ENCODE results near the gene ZNF862.

ZNF862 gene

GRCh38 chr7:149867762-149868622 lies 29.8 kb downstream of the ZNF862 start:
- no peak for DNase-seq

DNA sequence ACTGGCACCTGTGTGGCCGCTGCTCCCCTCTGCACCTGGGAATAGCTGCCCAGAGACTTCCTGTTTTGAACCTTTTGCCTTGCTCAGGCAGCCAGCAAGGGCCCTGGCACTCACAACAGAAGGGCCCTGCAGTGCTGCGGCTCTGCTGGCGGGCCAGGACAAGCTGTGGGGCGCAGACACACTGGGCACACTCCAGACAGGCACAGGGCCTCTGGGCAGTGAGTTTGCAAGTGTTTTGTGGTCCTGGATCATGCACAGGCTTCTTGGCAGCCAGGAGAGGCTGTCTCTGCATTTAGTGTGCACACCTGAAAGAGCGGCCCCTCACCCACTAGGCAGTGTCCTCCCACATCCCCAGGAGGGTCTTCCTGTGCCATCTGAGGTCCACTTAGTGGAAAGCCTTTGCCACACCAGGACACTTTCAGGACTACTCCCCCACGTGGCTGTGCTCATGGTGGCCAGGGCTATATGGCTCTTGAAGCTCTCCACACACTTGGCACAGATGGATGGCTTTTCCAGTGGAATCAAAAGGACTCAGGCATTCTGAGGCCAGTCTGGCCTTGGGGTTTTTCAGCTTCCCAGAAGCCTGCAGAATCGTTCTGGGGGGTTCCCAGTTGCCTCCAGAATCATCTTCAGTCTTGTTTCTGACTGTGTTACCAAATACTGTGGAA lies 30.6 kb downstream of the ZNF862 start:
- no peak for DNase-seq

DNA sequence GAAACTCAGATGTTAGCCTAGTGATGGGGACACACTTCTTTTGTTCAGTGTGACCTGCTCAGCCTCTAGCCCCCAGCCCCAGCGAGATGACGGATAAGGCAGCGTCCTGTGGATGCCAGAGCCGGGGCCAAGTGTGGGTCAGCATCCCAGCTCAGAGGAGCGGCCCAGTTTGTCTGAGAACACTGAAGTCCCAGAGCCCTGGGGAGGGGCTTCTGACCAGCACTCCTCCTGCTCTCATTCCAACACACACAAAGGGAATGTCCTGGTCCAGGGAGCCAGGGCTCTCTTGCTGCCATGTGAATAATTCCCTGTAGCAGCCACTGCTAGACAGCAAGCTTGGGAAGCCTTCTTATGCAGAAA lies 31.1 kb downstream of the ZNF862 start:
- no peak for DNase-seq

DNA sequence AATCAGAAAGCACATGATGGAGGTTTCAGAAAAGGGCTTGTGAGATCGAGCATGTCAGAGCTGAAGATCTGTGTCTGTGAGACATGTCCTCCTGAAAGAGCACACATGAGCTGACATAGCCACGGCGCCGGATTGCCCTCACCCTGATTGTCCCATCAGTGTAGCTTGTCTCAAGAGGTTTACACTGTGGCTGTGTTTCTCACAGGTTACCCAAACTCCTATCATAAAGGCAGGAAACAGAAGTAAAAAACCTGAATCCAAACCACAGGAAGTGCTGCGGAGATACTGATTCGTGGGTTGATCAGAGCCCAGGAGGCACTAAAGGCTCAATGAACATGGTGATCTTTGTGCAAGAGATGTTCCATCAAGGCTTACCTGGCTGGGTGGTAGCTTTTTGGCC lies 31.7 kb downstream of the ZNF862 start:
- peak; percentile 30 for DNase-seq

DNA sequence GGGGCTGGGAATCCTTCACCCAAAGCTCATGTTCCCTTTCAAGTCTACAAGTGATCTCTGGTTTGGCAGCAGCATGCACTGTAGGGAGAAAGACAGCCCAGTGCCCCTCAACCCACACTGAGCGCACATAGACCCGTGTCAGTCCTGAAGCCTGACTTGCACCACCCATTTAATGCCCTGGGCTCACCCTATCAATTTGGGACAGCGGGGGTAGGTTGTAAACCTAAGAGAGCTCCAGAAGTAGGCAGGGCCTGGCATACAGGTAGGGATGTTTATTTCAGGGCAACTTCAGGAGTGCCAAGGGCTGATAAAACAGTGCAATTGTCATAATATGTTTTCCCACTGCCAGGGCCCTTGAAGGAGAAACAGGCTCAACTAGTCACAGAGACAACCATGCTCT lies 32.1 kb downstream of the ZNF862 start:
- DNase-seq, result no peak

DNA sequence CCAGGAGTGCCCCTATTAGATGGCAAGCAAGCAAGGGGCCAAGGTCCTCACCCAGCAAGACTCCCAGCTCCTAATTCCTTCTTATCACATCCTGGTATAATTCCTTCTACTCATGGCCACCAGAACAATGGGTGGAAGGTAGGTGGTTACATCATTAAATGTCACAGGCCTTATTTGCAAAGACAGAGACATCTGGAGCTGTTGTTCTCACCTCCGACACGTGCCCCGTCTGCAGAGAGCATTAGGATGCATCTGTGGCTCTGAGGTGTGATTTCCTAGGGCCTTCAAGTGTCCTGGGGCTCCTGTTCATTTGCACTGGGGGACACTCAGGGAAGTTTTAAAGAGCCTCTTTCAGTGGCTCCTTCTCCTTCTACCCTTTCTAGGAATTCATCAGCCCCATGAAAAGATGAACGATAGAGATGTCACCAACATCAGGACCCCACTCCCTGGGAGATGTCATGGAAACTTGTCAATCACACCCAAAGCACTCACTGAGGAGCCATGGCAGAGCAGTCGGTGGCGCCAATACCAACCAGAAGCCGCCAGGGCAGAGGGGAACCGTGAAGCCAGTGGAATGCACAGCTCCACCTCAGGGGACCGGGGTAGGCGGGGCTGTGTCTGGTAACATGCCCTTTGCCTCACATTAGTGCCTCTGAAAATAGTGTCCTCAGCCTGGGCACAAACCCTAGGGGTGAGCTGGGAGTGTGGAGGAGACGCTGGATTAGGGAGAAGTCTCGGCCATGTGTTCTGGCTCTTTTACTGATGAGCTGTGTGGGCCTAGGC lies 32.7 kb downstream of the ZNF862 start:
- DNase-seq, result no peak

DNA sequence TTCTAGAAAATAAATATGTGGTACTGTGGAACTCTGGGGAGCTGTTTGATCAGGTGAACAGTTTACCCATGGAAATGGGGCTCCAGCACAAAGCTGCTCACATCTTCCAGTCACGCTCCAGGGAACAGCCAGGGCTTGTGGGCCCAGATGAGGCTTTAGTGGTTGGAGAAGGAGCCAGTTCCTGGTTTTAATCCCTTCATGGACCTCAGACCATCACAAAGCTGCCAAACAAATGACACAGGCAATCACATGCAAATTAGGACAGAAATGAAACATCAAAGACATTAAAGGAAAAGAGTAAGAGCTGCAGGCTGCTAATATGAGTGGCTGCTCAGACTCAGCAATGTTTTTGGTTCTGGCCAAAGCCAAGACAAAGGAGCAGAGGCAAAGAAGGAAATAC lies 33.4 kb downstream of the ZNF862 start:
- DNase-seq, result no peak

DNA sequence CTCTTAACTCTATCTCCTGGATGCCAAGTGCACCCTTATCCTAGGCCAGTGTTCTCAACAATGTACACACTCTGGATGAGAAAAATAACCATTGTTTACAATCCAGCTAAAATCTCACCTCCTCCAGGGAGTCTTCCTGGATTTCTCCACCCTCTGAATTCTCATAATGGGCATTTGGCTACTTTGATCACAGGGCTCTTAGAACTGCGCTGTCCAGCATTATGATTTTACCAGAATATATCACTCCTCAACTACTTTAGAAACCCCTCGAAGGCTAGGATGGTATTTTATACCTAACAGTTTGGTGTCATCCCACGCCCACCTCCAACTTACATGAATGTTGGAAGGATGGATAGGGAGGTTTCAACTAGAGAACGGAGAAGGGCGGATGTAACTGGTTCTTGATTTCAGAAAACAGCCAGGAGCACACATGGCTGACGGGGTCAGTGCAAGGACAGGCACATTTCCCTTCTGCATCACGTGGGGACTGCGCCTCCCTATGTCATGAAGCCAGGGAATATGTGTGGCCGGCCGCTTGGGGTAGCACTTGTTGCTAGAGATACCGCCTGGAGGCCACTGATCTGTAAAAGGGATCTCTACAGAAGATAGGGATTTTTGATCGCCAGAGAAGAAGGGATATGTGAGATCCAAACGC lies 34.4 kb downstream of the ZNF862 start:
- no peak for DNase-seq

DNA sequence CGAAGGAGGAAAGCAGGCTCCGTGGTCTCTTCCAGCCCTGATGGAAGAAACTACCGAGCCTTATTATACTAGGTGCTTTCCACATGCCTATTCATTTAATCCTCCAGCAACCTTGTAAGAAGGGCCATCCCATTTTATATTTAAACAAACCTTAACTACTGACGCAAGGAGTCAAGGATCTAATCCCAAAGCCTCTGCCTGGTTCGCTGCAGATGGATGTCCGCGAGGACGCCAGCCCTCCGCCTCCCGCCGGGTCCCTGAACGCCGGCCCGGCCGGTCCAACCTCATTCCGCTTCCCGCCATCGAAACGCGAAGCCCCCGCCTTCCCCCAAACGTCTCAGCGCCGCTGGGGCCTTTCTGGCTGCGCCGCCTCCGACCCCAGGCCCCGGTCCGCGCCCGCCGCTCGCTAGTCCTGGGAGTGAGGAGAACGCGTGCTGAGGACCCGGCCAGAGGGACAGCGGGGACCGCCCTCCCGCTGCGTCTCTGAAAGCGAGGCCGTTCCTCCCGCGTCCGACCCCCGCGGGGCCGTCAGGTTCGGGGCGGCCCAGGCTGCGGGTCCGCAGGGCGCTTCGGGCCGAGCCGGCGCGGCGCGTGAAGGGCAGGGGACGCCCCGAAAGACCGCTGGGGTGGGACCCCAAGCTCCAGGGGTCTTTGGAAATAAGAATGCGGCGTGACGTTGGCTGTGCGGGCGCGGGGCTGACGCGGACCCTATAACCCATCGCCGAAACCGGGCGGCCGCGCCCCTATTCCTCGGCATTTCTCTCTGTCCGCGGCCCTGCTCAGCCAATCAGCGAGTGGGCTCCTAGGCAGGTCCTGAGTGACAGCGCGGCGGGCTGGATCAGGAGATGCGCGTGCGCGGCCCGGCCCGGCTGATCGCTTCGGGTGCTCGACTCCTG lies 35.1 kb downstream of the ZNF862 start, which contains the start of gene ATP6V0E2:
ATP6V0E2 (plus strand) TSS at position 896 of the 896 bp plus-strand sequence. CDS start 97 bp downstream, outside the sequence.
- peak; percentile 86 for DNase-seq

DNA sequence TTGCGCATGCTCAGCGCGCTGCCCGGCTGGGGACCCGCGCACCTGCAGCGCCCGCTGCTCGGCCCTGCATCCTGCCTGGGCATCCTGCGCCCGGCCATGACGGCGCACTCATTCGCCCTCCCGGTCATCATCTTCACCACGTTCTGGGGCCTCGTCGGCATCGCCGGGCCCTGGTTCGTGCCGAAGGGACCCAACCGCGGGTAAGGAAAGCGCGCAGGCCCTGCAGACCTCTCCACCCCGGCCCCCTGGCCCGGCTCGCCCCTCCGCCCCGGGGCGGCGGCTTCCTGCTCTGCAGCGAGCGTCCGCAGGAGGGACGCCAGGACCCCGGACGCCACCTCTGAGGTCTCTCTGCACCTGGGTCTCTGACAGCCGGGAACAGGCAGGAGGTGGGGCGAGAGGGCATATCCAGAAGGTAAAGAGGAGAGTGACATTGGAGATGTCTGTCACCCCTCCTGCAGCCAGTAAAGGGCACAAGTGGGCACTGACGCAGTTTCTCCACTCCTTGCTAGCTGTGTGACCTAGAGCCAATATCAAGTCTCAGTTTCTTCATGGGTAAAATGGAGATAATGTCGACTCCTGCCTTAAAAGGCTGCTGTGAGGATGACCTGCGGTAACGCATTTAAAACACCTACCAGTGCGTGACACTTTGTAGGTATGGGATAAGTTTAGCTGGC lies 35.9 kb downstream of the ZNF862 start:
- no peak for DNase-seq

DNA sequence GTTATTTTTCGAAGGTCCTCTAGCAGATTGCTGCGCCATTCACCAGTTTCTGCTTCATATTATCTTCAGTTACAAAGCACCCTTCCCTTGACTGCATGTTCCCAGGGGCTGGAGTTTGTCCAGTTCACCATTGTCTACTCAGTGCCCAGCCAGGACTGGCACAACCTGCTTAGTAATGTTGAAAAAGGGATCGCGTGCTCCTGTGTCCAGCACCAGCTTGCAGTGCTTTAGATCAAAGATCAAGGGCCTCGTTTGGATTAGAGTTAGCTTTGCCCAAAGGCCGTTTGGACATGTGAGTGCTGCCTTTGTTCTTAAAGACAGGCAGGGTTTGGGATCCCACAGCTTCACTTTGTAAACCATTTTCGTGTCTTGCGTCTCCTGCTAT lies 36.5 kb downstream of the ZNF862 start:
- DNase-seq, result no peak

DNA sequence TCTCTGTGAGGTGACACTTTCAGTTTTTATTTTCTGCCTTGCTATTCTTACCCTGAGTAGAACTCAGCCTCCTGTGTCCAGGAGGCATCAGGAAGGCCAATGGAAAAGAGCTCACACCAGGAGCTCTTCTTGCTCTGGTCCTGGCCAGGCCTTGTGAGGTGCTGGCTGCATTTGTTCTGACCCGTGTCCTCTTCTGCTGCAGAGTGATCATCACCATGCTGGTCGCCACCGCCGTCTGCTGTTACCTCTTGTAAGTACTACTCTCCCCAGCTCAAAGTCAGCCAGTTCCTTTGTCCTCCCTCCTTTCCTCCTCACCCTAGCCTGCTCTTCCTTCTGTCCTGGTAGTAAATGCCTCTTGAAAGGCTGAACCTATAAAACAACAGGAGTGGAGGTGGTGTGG lies 37.2 kb downstream of the ZNF862 start:
- no peak for DNase-seq

DNA sequence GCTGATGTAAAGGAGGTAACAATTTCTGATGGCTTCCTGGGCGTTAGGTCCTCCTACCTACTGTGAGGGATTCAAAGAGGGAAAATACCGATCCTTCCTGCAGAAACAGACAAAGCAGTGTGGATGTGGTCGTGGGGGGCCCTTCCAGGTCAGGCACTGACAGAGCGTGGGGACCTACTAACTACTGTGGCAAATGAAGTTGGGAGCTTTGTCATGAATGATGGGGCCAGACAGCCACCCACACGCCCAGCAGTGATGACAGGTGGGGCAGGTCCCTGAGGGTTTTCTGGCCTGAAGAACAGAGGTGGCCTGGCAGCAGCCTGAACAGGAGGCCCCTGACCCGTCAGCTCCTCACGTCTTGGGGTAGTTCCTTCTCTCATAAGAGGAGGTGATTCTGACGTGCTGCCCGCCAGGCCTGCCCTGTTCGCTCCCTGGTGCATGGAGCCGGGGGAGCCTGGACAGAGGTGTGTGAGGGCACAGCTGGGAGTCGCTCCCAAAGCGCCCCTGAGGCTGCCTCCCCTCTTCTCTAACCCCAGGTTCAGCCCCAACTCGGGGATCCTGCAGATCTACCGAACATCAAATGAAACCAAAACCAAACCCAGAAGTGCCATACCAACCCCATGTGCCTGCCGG lies 39.8 kb downstream of the ZNF862 start:
- no peak for DNase-seq

DNA sequence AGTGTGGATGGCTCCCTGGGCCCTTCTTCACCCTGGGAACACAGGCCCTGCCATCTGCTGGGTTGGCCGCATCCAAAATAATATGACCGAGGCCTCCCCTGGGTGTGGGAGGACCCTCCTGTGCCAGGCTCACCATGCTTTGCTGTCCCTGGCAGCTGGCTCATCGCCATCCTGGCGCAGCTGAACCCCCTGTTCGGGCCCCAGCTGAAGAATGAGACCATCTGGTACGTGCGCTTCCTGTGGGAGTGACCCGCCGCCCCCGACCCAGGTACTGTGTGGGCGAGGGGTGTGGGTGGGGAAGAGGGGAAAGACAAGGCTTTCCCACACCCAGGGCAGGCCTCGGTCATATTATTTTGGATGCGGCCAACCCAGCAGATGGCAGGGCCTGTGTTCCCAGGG lies 40.3 kb downstream of the ZNF862 start:
- no peak for DNase-seq

- DNase-seq, result no peak
Observed at GRCh38 chr7:149879271-149879743, 41.1 kb downstream of the ZNF862 start.

DNA sequence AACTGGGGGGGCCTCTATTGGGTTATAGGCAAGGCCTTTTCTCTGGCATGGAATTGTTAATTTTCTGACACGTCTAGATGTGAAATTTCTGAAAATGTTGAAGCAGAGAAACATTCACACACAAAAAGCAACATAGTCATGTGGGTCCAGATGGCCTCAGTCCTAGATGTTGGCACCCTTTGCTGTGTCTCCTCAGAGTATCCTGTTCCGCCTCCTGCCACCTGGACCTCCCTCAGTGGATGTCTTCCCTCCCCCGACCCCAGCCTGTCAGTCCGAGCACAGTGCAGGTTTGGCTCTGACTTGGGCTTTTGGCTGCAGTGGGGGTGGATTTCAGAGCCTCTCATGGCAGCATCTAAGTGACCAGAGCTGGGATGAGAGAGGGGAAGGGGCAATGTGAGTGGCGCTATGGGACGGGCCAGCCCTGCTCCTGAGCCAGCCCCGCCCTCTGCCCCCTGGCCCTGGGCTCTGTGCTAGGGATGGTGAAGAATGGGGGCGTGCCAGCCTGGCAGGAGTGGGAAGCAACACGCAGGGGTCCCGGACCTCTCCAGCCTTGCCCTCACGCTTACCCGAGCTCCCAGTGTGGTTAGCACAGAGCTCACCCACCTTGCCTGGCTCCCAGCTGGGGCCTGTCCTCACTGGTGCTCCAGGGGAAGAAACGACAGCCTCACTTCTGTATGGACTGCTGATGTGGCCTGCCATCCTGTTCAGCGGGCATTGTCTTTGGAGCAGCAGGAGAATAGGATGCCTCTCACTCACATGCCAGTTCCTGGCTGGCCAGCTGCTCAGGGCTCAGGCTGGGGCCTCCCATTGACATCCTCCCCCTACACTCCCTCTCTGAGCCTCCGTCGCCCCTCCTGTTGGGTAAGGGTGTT lies 41.8 kb downstream of the ZNF862 start:
- no peak for DNase-seq

- DNase-seq, result no peak
Observed at GRCh38 chr7:149880638-149881311, 42.6 kb downstream of the ZNF862 start.

DNA sequence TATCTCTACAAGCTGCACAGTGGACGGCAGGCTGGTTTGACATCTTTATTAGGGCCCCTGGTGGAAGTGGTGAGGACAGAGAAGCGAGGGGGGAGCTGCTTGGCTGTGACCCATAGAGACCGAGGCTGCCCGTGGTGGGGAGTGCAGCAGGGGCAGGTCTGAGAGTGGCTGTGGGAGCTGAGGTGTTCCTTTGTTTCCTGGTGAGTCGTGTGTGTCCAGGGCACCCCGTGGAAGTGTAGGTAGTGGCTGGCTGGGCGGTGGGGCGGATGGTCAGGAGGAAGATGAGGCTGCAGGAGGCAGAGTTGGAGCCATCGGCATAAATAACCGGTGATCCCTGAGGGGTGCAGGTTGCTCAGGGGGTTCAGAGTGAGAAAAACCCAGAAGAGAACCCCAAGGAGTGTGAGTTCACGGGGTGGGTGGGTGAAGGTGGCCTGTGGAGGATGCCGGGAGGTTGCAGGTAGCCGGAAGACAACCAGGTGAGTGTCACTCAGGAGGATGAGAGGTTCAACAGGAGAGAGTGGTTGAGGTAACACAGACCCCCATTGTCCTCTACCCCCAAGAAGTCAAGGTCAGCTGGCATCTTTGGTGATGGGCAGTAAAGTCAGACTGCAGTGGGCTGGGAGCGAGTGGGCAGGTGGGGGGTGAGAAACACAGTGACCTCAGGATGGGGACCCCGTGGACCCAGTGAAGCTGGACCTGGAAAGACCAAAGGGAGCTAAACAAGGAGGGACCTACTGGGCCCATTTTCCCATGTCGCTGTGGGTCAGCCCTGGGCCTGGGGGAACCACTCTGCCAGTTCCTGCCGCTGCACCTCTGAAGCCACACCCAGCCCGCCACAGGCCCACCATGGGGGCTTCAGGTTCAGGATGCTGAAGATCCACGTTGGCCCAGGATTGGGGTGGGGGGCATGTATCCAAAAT lies 43.4 kb downstream of the ZNF862 start:
- no peak for DNase-seq
